ENCODE data around the gene HSPA12A. TPM values are rescaled to one million over a fixed set of nuclear protein-coding genes. Genes with fewer than 3 reads are reported as not detected.

HSPA12A gene
- total and polyA plus RNA-seq, 9 of the 15 experiments (the other 6 are each of a cell fraction or from before 2014, with no cell fraction given) = 0.01 to 0.18 (median 0.04) TPM; not detected in 4

- no peaks in the 10 kb centered on the region for H3K9me3 ChIP-seq (replicated peaks; ENCODE audit: control insufficient read depth, insufficient read depth, low read depth, low read length)
- POLR2A ChIA-PET = interaction anchor here (0.7 kb wide), 1 partner anchor 385 kb away, joined by 3 read pairs; no protein-coding TSS in a partner anchor
- intact Hi-C loops (cut with micrococcal nuclease) = loop anchor here (10.0 kb wide), 1 partner anchor 338 kb away; no protein-coding TSS in a partner anchor
- in situ Hi-C loops (cut with MboI) = loop anchor here (25.0 kb wide), 1 partner anchor 96 kb away; no protein-coding TSS in a partner anchor
- H3K27ac ChIP-seq (ENCODE audit: extremely low read depth, low read depth, low read length) = no peak overlapping the region
- no peak for DNase-seq (ENCODE audit: extremely low read depth in 1 of 4, low spot score in 3 of 4)
- no peaks in the 10 kb centered on the region for H3K9me1 ChIP-seq (ENCODE audit: control insufficient read depth, insufficient read depth, low read length)
- no peak for FAIRE-seq
- no peak overlapping the region for H2AFZ ChIP-seq (ENCODE audit: low read depth, low read length)
- H3K4me3 ChIP-seq = no peak overlapping the region
- no TSS peak for BruUV-seq (replicated peaks)
- no peaks in the 10 kb centered on the region for H4K20me1 ChIP-seq (replicated peaks; ENCODE audit: control insufficient read depth, insufficient read depth, low read length)
- H3K4me1 ChIP-seq (replicated peaks in 1 of 2; ENCODE audit: control insufficient read depth in 2 of 2, insufficient read depth in 2 of 2, low read length in 2 of 2) = no peaks in the 10 kb centered on the region
- no peaks in the 10 kb centered on the region for H3K79me2 ChIP-seq (ENCODE audit: control insufficient read depth, insufficient read depth, low read length)
- CTCF ChIA-PET (ENCODE audit: low intra/inter-chr PET ratio) = no interaction called here
- 3% methylated on average over 12 of the region's 13 CpGs for WGBS (ENCODE audit: insufficient coverage, low coverage, missing lambda C conversion rate)
- TF ChIP-seq, protein P1, sequence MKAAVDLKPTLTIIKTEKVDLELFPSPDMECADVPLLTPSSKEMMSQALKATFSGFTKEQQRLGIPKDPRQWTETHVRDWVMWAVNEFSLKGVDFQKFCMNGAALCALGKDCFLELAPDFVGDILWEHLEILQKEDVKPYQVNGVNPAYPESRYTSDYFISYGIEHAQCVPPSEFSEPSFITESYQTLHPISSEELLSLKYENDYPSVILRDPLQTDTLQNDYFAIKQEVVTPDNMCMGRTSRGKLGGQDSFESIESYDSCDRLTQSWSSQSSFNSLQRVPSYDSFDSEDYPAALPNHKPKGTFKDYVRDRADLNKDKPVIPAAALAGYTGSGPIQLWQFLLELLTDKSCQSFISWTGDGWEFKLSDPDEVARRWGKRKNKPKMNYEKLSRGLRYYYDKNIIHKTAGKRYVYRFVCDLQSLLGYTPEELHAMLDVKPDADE (conservative IDR thresholded peaks at IDR 0.05; ENCODE audit: control insufficient read depth, low read depth, low read length) = no peak
- TF ChIP-seq ZNF655 (CRISPR knock-in tag; IDR thresholded peaks at IDR 0.05) (no peak), ZNF436 (CRISPR knock-in tag; IDR thresholded peaks at IDR 0.05) (no peak), BACH1 (tag; IDR thresholded peaks at IDR 0.05) (no peak), PHB (CRISPR knock-in tag; IDR thresholded peaks at IDR 0.05) (no peak), CC2D1A (IDR thresholded peaks at IDR 0.05) (no peak), THRAP3 (IDR thresholded peaks at IDR 0.05; ENCODE audit: borderline replicate concordance) (no peak), MCM7 (IDR thresholded peaks at IDR 0.05) (no peak), CHCHD3 (CRISPR knock-in tag; IDR thresholded peaks at IDR 0.05) (no peak), ZNF224 (CRISPR knock-in tag; IDR thresholded peaks at IDR 0.05) (no peak), GTF2E2 (tag; IDR thresholded peaks at IDR 0.05) (no peak)
- TF ChIP-seq, protein P2, sequence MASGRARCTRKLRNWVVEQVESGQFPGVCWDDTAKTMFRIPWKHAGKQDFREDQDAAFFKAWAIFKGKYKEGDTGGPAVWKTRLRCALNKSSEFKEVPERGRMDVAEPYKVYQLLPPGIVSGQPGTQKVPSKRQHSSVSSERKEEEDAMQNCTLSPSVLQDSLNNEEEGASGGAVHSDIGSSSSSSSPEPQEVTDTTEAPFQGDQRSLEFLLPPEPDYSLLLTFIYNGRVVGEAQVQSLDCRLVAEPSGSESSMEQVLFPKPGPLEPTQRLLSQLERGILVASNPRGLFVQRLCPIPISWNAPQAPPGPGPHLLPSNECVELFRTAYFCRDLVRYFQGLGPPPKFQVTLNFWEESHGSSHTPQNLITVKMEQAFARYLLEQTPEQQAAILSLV (tag; IDR thresholded peaks at IDR 0.05) = no peak
- no peak overlapping the region for H3K4me2 ChIP-seq (ENCODE audit: insufficient read depth, low read length)
- no peaks in the 10 kb centered on the region for H3K36me3 ChIP-seq (ENCODE audit: control insufficient read depth, insufficient read depth, low read length)
- no peak overlapping the region for H3K9ac ChIP-seq (ENCODE audit: insufficient read depth in 1 of 2, low read depth in 2 of 2, low read length in 2 of 2)
- peaks cover 0 to 12% of the 10 kb centered on the region in 2 experiments; a peak in 1 of 5 replicates for H3K27me3 ChIP-seq (ENCODE audit: control insufficient read depth in 2 of 2, insufficient read depth in 2 of 2, low read length in 2 of 2)
- ATAC-seq = no peak
Observed at GRCh38 chr10:116783011-116783655, 40.8 kb upstream of the HSPA12A start.

Data from K562 (cell line).